ENCODE data around the gene ADGRD1.
"Not testable (repeated sequence)": the region's sequence is repeated elsewhere in the genome, so short reads cannot be mapped to it uniquely, and the experiment has no call there.

Gene ADGRD1

GRCh38 chr12:130988751-130989150 lies 35.0 kb downstream of the ADGRD1 start:
- no peak for DNase-seq

GRCh38 chr12:130989391-130989790 lies 35.7 kb downstream of the ADGRD1 start:
- DNase-seq = no peak

- no peak for DNase-seq
These were observed 36.3 kb downstream of the ADGRD1 start for GRCh38 chr12:130990034-130990433.

- DNase-seq = no peak
These were observed 38.7 kb downstream of the ADGRD1 start for GRCh38 chr12:130992448-130992847.

- DNase-seq = no peak
These were observed 39.4 kb downstream of the ADGRD1 start for GRCh38 chr12:130992979-130993538.

GRCh38 chr12:130993759-130994670 lies 40.3 kb downstream of the ADGRD1 start:
- no peak for DNase-seq

GRCh38 chr12:130994821-130995375 lies 41.2 kb downstream of the ADGRD1 start:
- DNase-seq = no peak

GRCh38 chr12:130995386-130995969 lies 41.8 kb downstream of the ADGRD1 start:
- not testable (repeated sequence) for DNase-seq

GRCh38 chr12:130998136-130998535 lies 44.4 kb downstream of the ADGRD1 start:
- DNase-seq = no peak

- no peak for DNase-seq
These were observed 46.3 kb downstream of the ADGRD1 start for GRCh38 chr12:131000000-131000486.

GRCh38 chr12:131001493-131001892 lies 47.8 kb downstream of the ADGRD1 start:
- no peak for DNase-seq

GRCh38 chr12:131002216-131002631 lies 48.5 kb downstream of the ADGRD1 start:
- no peak for DNase-seq

- no peak for DNase-seq
These were observed 49.5 kb downstream of the ADGRD1 start for GRCh38 chr12:131003036-131003715.

GRCh38 chr12:131003716-131004045 lies 50.0 kb downstream of the ADGRD1 start:
- no peak for DNase-seq

- DNase-seq = no peak
These were observed 50.5 kb downstream of the ADGRD1 start for GRCh38 chr12:131004166-131004565.

- DNase-seq = no peak
These were observed 51.7 kb downstream of the ADGRD1 start for GRCh38 chr12:131005161-131006035.

GRCh38 chr12:131006036-131006735 lies 52.5 kb downstream of the ADGRD1 start:
- no peak for DNase-seq

GRCh38 chr12:131007031-131007739 lies 53.5 kb downstream of the ADGRD1 start:
- no peak for DNase-seq

GRCh38 chr12:131007740-131008117 lies 54.0 kb downstream of the ADGRD1 start:
- no peak for DNase-seq

- DNase-seq = no peak
These were observed 54.6 kb downstream of the ADGRD1 start for GRCh38 chr12:131008131-131008912.

Measured in activated CD8-positive, alpha-beta memory T cell treated with anti-CD3 and anti-CD28 coated beads, Interleukin-2, amount 50 U/mL, for 48 hours (primary cell).